ENCODE data around the gene LITAF.
"Not testable (repeated sequence)": the region's sequence is repeated elsewhere in the genome, so short reads cannot be mapped to it uniquely, and the experiment has no call there.

The LITAF gene

GRCh38 chr16:11597235-11598095, 10.7 kb upstream of the LITAF start:
- DNase-seq: peak; percentile 62

DNA sequence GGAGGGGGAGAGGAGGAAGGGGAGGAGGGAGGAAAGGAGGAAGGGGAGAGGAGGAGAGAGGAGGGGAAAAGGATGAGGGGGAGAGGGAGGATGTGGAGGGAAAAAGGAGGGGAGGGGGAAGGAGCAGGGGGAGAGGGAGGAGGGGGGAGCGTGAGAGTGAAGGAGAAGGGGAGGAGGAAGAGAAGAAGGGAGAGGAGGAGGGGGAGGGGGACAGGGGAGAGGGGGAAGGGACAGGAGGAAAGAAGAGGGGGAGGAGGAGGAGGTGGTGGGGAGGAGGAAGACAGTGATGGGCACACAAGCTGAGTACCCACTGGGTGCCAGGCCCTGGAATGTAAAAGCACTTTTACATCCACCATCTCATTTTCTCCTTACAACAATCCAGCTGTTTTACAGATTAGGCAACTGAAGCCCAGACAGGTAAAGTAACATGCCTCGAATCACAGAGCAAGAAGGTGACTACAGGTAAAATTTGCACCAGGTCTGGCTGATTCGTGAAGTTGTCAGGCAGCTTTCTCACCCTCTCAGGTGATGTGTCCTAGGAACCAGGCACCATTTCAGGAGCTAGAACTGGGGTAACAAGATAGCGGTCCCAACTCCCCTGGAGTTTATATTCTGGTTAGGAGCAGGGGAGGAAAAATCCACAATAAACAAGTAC, 10.0 kb upstream of the LITAF start:
- no peak for DNase-seq

- no peak for DNase-seq
Observed at GRCh38 chr16:11593581-11593980, 6.9 kb upstream of the LITAF start.

- not testable (repeated sequence) for DNase-seq
Observed at GRCh38 chr16:11593076-11593475, 6.4 kb upstream of the LITAF start.

GRCh38 chr16:11591630-11592029, 4.9 kb upstream of the LITAF start:
- not testable (repeated sequence) for DNase-seq

DNA sequence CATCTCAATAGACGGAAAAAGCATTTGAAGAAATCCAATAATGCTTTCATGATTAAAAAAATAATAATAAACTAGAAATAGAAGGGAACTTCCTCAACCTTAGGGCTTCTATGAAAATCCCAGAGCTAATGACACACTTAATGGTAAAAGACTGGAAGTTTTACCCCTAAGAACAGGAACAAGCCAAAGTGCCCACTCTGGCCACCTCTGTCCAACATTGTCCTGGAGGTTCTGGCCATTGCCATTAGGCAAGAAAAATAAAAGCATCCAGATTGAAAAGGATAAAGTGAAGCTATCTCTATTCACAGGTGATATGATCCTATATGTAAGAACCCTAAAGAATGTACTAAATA, 2.5 kb upstream of the LITAF start:
- no peak for DNase-seq

GRCh38 chr16:11588321-11589197, 1.8 kb upstream of the LITAF start:
- DNase-seq: no peak

GRCh38 chr16:11587643-11588247, 1.0 kb upstream of the LITAF start:
- DNase-seq: no peak

DNA sequence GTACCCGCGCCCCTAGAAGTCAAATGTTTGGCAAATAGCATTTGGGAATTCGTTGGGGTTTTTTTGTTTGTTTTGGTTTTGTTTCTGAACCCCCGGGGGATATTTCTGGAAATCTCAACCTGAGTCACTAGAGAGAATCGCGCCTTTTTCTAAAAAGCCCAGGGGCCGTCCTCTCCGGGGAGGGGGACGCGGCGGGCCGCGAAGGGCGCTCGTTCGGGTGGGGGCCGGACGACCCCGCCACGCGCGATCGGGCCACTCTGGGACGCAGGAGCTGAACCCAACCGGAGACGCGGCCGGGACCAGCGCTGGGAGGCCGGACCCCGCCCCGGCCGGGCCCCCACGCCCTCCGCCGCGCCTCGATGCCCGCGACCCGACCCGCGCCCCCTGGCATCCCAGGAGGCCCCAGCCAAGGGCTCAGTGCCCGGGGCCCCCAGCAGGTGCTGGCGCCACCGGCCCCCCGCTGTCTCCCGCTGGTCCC, 302 bp downstream of the LITAF start:
- no peak for DNase-seq

DNA sequence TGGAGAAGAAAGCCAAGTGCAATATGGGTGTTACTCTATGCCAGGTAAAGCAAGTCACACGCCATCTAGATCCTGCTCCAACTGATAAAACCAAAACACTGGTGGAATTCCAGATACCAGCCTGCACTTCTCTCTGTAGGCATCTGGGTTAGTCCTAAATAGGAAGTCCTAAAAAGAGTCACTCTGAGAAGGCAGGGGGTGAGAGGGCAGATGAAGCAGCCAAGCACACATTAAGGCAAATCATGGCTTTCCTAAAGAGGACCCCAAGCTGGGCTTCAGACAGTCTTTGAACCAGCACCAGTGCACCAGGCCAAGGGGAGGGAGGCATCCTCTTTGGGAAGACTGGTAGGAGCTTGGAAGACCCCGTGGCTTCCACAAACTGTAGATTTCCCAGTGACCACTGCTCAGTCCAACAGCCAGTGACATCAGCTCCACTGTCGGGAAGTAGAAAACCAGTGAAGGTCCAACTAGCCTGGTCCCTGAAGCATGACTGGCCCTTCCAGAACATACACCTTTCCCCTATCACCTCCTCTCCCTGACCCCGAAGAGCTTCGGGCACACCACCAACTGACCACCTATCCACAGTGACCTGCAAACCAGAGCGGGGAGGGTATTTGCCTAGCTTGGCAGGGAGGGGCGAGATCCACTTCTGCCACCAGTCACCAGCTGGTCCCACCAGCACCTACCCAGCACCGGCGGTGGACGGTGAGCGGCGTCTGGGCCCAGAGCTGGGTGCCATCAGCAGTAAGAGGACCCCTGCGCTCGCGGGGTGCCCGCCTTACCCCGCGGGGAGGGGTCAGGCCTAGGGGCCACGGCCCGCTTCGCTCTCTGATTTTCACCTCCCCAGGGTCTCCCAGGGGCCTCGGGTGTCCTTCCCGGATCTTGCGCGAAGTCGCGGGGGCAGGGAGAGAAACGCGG, 1.0 kb downstream of the LITAF start:
- DNase-seq: no peak

DNA sequence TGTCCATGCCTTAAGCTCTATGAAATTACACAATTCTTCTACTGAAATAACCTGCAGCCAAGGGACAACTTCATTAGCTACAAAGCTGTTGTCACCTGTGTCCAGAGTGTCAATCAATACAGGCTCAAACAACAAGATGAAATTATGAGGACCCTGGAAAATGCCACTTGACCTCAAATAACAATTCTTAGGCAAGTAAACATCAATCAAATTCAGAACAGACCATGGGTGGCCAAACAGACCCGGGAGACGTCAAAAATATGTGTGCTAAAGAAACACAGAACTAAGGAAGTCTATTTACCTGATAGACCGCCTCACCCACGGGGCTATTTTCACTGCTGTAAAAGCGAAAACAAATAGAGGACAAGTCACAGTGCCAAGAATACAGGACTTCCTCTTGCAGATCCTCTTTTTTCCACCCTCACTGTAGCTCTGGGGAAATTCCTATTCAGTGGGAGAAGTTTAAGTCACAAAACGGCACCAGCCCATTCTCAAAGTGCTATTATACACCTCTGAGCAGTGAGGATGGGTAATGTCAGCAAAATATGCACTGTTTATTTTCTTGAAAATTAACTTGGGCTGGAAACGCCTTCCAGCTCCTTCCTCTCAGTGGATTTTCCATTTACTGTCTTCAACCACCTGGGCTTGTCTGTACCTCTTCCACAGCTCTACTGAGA, 2.7 kb downstream of the LITAF start:
- DNase-seq: no peak

DNA sequence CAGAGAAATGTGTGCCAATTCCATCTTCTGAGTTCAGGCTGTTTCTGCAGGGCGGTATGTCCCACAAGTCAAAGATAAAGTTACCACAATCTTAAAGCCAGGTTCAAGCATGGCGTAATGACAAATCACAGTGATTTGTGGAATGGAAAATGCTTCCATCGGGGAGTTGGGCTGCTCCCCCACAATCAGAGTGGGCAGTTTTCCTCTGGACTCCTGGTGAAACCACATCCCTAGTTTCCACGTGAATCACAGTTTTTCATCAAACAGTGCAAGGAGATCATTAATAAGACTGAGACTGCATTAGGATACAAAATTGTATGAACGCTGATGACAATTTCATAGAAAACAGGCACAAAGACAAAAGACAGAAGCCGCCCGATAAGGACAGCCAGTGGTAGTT, 3.6 kb downstream of the LITAF start:
- DNase-seq: peak; percentile 42

DNA sequence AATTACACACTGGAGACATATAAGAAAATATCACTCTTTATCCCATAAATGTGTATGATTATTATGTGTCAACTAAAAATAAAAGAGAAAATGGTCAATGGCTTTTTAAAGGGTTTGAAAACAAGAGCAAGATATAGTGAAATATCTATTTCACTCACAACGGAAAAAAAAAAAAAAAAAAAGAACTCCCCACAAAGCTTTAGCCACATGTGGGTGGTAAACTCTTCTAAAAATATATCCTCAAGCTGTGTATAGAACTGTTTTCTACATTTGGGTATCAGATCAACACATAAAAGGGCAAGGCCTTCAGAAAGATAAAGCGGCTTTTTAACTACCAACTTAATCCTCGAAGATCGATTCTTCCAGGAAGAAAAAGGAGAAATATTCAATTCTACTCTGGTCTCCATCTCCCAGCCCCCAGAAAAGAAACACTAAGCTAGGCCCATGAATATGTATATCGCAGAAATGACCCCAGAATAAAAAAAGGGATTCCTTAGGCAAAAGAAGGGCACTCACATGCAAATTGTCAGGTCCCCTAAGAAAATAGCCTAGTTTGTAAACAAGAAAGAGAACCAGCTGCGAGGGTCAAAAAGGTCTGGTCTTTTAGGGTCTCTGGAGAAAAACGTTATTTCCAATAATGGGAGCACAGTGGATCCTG, 4.4 kb downstream of the LITAF start:
- no peak for DNase-seq

DNA sequence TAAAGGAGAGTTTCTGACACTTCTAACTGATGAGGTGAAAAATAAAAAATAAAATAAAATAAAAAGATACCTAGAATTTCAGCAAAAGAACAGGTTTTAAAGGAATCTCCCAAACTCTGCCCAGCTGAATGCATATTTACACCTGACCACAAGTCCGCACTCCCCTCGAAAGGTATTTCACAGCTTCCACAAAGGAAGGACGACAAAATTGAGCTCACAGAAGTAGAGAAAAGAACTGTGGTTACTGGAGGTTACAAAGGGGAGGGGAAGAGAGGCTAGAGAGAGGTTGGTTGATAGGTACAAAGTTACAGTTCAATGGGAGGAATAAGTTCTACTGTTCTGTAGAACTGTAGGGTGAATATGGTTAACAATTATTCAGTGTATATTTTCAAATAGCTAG, 5.0 kb downstream of the LITAF start:
- no peak for DNase-seq

GRCh38 chr16:11580451-11581086, 6.2 kb downstream of the LITAF start:
- DNase-seq: no peak

- DNase-seq: not testable (repeated sequence)
Observed at GRCh38 chr16:11577290-11577660, 9.4 kb downstream of the LITAF start.

- DNase-seq: no peak
Observed at GRCh38 chr16:11576427-11577289, 10.1 kb downstream of the LITAF start.

DNA sequence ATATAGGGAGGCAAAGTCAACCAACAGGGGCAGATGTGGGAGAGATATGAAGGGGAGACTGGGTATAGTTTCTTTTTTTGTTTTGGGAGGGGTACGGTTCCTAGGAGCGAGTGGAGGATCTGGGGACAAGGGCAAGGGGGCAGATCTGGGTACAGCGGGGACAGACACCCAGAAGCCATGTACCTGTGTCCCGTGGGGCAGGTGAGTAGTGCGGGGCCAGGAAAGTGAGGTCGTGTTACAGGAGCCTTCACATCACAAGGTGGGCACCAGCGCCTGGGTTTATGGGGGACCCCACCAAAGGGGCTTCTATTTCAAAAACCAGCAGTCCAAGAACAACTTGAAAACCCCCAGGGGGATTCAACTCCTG, 11.5 kb downstream of the LITAF start:
- no peak for DNase-seq

DNA sequence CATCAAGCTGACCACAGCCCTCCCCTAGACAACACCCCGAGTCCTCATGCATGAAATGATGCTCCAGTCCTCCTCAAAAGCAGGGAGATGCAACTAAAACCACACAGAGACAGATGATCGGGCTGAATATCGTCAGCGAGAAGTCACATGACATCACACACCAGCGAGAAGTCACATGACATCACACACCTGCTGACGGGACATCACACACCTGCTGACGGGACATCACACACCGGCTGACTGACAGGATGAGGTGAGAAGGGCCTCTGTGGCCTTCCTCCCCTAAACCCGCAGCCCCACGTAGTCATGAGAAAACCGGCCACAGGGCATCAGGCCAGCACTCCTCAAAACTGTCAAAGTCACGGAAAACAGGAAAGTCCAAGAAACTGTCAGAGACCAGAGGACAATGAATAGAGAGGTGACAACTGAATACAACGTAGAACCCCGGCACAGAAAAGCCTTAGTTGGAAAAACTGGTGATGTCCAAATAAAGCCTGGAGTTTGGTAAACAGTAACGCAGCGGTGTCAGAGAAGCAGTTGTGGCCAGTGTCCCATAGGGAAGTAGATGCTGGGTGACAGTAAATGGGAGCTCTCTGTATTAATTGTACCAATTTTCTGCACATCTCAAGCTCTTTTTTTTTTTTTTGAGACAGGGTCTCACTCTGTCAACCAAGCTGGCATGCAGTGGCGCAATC, 14.3 kb downstream of the LITAF start:
- no peak for DNase-seq

All from hematopoietic multipotent progenitor cell treated with erythropoietin and hydrocortisone succinate and interleukin-3 and kit ligand, for 6 days (in vitro differentiated cells).